ENCODE data around the gene TRIM63. TPM values are rescaled to one million over a fixed set of nuclear protein-coding genes. Genes with fewer than 3 reads are reported as not detected.

Gene TRIM63
- total and polyA plus RNA-seq, 9 of the 15 experiments (the other 6 are each of a cell fraction or from before 2014, with no cell fraction given) = 0.08 to 0.57 (median 0.36) TPM

GRCh38 chr1:26034504-26035202 is 32.8 kb downstream of the TRIM63 start (continued):
- TF ChIP-seq ELK1 (CRISPR knock-in tag; IDR thresholded peaks at IDR 0.05) = no peak
- TF ChIP-seq SRSF9 (IDR thresholded peaks at IDR 0.05; ENCODE audit: borderline replicate concordance, low read depth, low read length) = no peak
- TF ChIP-seq MIER1 (IDR thresholded peaks at IDR 0.05; ENCODE audit: low read depth) = no peak
- no peak for TF ChIP-seq JUN (IDR thresholded peaks at IDR 0.05; ENCODE audit: borderline replicate concordance, low read depth, low read length)
- TF ChIP-seq JUN (CRISPR knock-in tag; IDR thresholded peaks at IDR 0.05; ENCODE audit: borderline replicate concordance) = 0 out of 2 replicates have a peak, but pooled peaks have one; percentile 54
- TF ChIP-seq PPARD (CRISPR knock-in tag; IDR thresholded peaks at IDR 0.05) = no peak
- TF ChIP-seq PRMT5 (CRISPR knock-in tag; IDR thresholded peaks at IDR 0.05) = no peak
- TF ChIP-seq ZNF217 (CRISPR knock-in tag; IDR thresholded peaks at IDR 0.05) = no peak
- TF ChIP-seq, protein P1, sequence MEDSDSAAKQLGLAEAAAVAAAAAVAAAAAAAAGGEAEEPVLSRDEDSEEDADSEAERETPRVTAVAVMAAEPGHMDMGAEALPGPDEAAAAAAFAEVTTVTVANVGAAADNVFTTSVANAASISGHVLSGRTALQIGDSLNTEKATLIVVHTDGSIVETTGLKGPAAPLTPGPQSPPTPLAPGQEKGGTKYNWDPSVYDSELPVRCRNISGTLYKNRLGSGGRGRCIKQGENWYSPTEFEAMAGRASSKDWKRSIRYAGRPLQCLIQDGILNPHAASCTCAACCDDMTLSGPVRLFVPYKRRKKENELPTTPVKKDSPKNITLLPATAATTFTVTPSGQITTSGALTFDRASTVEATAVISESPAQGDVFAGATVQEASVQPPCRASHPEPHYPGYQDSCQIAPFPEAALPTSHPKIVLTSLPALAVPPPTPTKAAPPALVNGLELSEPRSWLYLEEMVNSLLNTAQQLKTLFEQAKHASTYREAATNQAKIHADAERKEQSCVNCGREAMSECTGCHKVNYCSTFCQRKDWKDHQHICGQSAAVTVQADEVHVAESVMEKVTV (CRISPR knock-in tag; IDR thresholded peaks at IDR 0.05) = no peak
- TF ChIP-seq AFF4 (CRISPR knock-in tag; IDR thresholded peaks at IDR 0.05) = no peak; the same call in 1 of the 2 replicates
- no peak for TF ChIP-seq HIVEP1 (CRISPR knock-in tag; IDR thresholded peaks at IDR 0.05)
- TF ChIP-seq ZNF212 (CRISPR knock-in tag; IDR thresholded peaks at IDR 0.05) = no peak
- no peak for TF ChIP-seq TEAD2 (tag; IDR thresholded peaks at IDR 0.05)
- TF ChIP-seq, protein P2, sequence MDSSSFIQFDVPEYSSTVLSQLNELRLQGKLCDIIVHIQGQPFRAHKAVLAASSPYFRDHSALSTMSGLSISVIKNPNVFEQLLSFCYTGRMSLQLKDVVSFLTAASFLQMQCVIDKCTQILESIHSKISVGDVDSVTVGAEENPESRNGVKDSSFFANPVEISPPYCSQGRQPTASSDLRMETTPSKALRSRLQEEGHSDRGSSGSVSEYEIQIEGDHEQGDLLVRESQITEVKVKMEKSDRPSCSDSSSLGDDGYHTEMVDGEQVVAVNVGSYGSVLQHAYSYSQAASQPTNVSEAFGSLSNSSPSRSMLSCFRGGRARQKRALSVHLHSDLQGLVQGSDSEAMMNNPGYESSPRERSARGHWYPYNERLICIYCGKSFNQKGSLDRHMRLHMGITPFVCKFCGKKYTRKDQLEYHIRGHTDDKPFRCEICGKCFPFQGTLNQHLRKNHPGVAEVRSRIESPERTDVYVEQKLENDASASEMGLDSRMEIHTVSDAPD (CRISPR knock-in tag; IDR thresholded peaks at IDR 0.05) = no peak
- TF ChIP-seq, protein P3, sequence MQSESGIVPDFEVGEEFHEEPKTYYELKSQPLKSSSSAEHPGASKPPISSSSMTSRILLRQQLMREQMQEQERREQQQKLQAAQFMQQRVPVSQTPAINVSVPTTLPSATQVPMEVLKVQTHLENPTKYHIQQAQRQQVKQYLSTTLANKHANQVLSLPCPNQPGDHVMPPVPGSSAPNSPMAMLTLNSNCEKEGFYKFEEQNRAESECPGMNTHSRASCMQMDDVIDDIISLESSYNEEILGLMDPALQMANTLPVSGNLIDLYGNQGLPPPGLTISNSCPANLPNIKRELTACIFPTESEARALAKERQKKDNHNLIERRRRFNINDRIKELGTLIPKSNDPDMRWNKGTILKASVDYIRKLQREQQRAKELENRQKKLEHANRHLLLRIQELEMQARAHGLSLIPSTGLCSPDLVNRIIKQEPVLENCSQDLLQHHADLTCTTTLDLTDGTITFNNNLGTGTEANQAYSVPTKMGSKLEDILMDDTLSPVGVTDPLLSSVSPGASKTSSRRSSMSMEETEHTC (IDR thresholded peaks at IDR 0.05) = no peak
- TF ChIP-seq PHB2 (IDR thresholded peaks at IDR 0.05; ENCODE audit: low read depth) = no peak
- TF ChIP-seq TCFL5 (CRISPR knock-in tag; conservative IDR thresholded peaks at IDR 0.05) = no peak
- no peak for TF ChIP-seq NR3C1 (CRISPR knock-in tag; IDR thresholded peaks at IDR 0.05)
- no peak for TF ChIP-seq HMGN3 (IDR thresholded peaks at IDR 0.05; ENCODE audit: borderline replicate concordance, extremely low read depth, insufficient read length, low read depth, low read length)
